HL-60 (cell line): ENCODE measurements around the gene SPTBN1.

Experiments
- DNase-seq, 2 experiments: peaks; one replicate each; pipeline ENCODE4 v3.0.0-alpha.2; 2010 to 2020; ENCODE audit warnings: low read depth in 1 of 2, low spot score in 1 of 2
- H3K27ac ChIP-seq: fragments of 250-450 bp; sonication (Bioruptor Pico); replicated peaks from 2 replicates; pipeline ENCODE4 v1.5.1; 2020; ENCODE audit warnings: mild to moderate bottlenecking, moderate library complexity
- H3K27me3 ChIP-seq: fragments of 250-450 bp; sonication (Bioruptor Pico); 2 replicates; pipeline ENCODE4 v1.5.1; 2021; ENCODE audit warnings: mild to moderate bottlenecking, moderate library complexity; ENCODE audit not compliant: insufficient read depth, poor library complexity, severe bottlenecking
- H3K4me3 ChIP-seq: replicated peaks from 2 replicates; pipeline ENCODE4 v1.5.1; 2011; ENCODE audit warnings: mild to moderate bottlenecking, control low read depth, low read length; ENCODE audit not compliant: insufficient read depth
- CTCF ChIP-seq: IDR thresholded peaks from one replicate; pipeline ENCODE4 v1.5.1; 2011; ENCODE audit warnings: low read length, control low read depth, inconsistent platforms; ENCODE audit not compliant: insufficient read depth
- GABPA ChIP-seq: IDR thresholded peaks from 2 replicates; pipeline ENCODE4 v1.6.1; 2012; ENCODE audit warnings: low read depth
- POLR2AphosphoS5 ChIP-seq: IDR thresholded peaks from 2 replicates; pipeline ENCODE4 v1.6.1; 2012; ENCODE audit warnings: low read depth
- REST ChIP-seq: IDR thresholded peaks from 2 replicates; pipeline ENCODE4 v1.6.1; 2012; ENCODE audit warnings: low read depth; ENCODE audit not compliant: insufficient replicate concordance
- SPI1 ChIP-seq: IDR thresholded peaks from 2 replicates; pipeline ENCODE4 v1.6.1; 2012; ENCODE audit warnings: low read depth, mild to moderate bottlenecking, borderline replicate concordance

Gene SPTBN1

GRCh38 chr2:54630858-54631497 is 174.9 kb downstream of the SPTBN1 start:
- Histone ChIP-seq H3K4me3 (no peak overlapping the region), H3K27me3 (no peaks in the 10 kb centered on the region), H3K27ac (no peak overlapping the region)
- no peak for TF ChIP-seq REST
- no peak for TF ChIP-seq CTCF
- TF ChIP-seq SPI1, result no peak
- TF ChIP-seq POLR2AphosphoS5, result no peak
- no peak for TF ChIP-seq GABPA
- no peak for DNase-seq

- DNase-seq, result no peak
- TF ChIP-seq CTCF (no peak), REST (no peak), GABPA (no peak), POLR2AphosphoS5 (no peak), SPI1 (no peak)
- no peak overlapping the region for H3K4me3 ChIP-seq
- no peak overlapping the region for H3K27ac ChIP-seq
- no peaks in the 10 kb centered on the region for H3K27me3 ChIP-seq
Observed at GRCh38 chr2:54631755-54632154, 175.6 kb downstream of the SPTBN1 start.

GRCh38 chr2:54632733-54633692 is 176.9 kb downstream of the SPTBN1 start:
- Histone ChIP-seq H3K4me3 (no peak overlapping the region), H3K27me3 (no peaks in the 10 kb centered on the region), H3K27ac (no peak overlapping the region)
- TF ChIP-seq REST, result no peak
- TF ChIP-seq CTCF, result no peak
- no peak for TF ChIP-seq SPI1
- no peak for TF ChIP-seq GABPA
- no peak for DNase-seq
